B cell (primary cell): ENCODE measurements around the gene ATP8B3. TPM values are rescaled to one million over a fixed set of nuclear protein-coding genes. Genes with fewer than 3 reads are reported as not detected.

Source experiments
- ATAC-seq: fragments of 200-7000 bp; cut with Tn5 transposase; one replicate; pipeline ENCODE4 v1.10.0; 2021; ENCODE audit warnings: low read depth, mild to moderate bottlenecking, moderate number of reproducible peaks, moderate library complexity
- CTCF ChIA-PET: fragments of 350-600 bp; sonication (Branson Sonifier 250); formaldehyde crosslinking; loops from one replicate; lab custom pipeline; 2021; ENCODE audit warnings: antibody characterized with exemption, inconsistent platforms; lab: Charles Lee
- POLR2A ChIA-PET: fragments of 350-600 bp; sonication (Branson Sonifier 250); formaldehyde crosslinking; loops from one replicate; lab custom pipeline; 2021; ENCODE audit warnings: antibody characterized with exemption; lab: Charles Lee
- DNase-seq: peaks from one replicate; pipeline ENCODE4 v3.0.0; 2013
- H2AFZ ChIP-seq: 2 replicates; pipeline ENCODE4 v1.6.1; 2012; ENCODE audit warnings: mild to moderate bottlenecking, low read depth, low read length; ENCODE audit not compliant: insufficient read depth, poor library complexity, severe bottlenecking
- H3K27ac ChIP-seq, 2 donors: 1 replicate in 1 of 2; 2 replicates in 1 of 2; pipeline ENCODE4 v1.5.1; 2012 to 2013; ENCODE audit warnings: low read length in 2 of 2, mild to moderate bottlenecking in 2 of 2, moderate library complexity in 1 of 2
- H3K27me3 ChIP-seq, 4 experiments: fragments of 200-600 bp in 1 of 4; sonication (generic) in 1 of 4; replicated peaks in 1 of 4; 1 replicate in 2 of 4; 2 replicates in 2 of 4; pipeline versions ENCODE4 v1.6.1 to v1.7.0; 2013 to 2016; ENCODE audit warnings: low read length in 3 of 4, mild to moderate bottlenecking in 2 of 4, mixed read lengths in 1 of 4, moderate library complexity in 1 of 4; ENCODE audit not compliant: insufficient read depth in 4 of 4, control insufficient read depth in 3 of 4; ENCODE audit errors: control extremely low read depth in 1 of 4
- H3K36me3 ChIP-seq, 2 experiments: replicated peaks in 1 of 2; 1 replicate in 1 of 2; 2 replicates in 1 of 2; pipeline versions ENCODE4 v1.6.1 to v1.7.1; 2013; ENCODE audit warnings: low read length in 1 of 2; ENCODE audit not compliant: insufficient read depth in 2 of 2, control insufficient read depth in 1 of 2; ENCODE audit errors: control extremely low read depth in 1 of 2, extremely low read depth in 1 of 2
- H3K4me1 ChIP-seq, 2 donors: fragments of 200-600 bp in 1 of 2; sonication (generic) in 1 of 2; 1 replicate in 1 of 2; 2 replicates in 1 of 2; pipeline versions ENCODE4 v1.5.1 to v1.6.1; 2013 to 2017; ENCODE audit warnings: low read length in 2 of 2; ENCODE audit not compliant: control insufficient read depth in 2 of 2, insufficient read depth in 2 of 2
- H3K4me2 ChIP-seq: replicated peaks from 2 replicates; pipeline ENCODE3; 2012; ENCODE audit warnings: mild to moderate bottlenecking, low read depth, low read length; ENCODE audit not compliant: poor library complexity, severe bottlenecking
- H3K4me3 ChIP-seq, 5 experiments: fragments of 200-600 bp in 1 of 5; sonication (generic) in 1 of 5; 1 replicate in 3 of 5; 2 replicates in 2 of 5; pipeline versions ENCODE4 v1.5.1 to v1.7.0; 2011 to 2016; ENCODE audit warnings: low read length in 4 of 5, mild to moderate bottlenecking in 4 of 5, low read depth in 2 of 5, control low read depth in 1 of 5, moderate library complexity in 1 of 5; ENCODE audit not compliant: insufficient read depth in 1 of 5; ENCODE audit errors: control extremely low read depth in 1 of 5, extremely low read depth in 1 of 5
- H3K79me2 ChIP-seq: fragments of 200-600 bp; sonication (generic); one replicate; pipeline ENCODE4 v1.6.0; 2016; ENCODE audit warnings: low read length; ENCODE audit not compliant: control insufficient read depth, insufficient read depth
- H3K9ac ChIP-seq: fragments of 200-600 bp; sonication (generic); 2 replicates; pipeline ENCODE4 v1.6.1; 2017; ENCODE audit warnings: mild to moderate bottlenecking, low read length, moderate library complexity
- H3K9me3 ChIP-seq, 3 donors: one replicate each; pipeline versions ENCODE4 v1.6.1 to v1.7.1; 2013; ENCODE audit warnings: low read length in 2 of 3; ENCODE audit not compliant: control insufficient read depth in 2 of 3, insufficient read depth in 1 of 3; ENCODE audit errors: control extremely low read depth in 1 of 3
- H4K20me1 ChIP-seq: 2 replicates; pipeline ENCODE4 v1.6.0; 2012; ENCODE audit warnings: mild to moderate bottlenecking, low read length; ENCODE audit not compliant: insufficient read depth, control insufficient read depth, poor library complexity, severe bottlenecking
- H3K27ac Mint-ChIP-seq: one replicate; pipeline ENCODE4 v1.8.0; 2021; ENCODE audit warnings: mixed read lengths
- H3K27me3 Mint-ChIP-seq: one replicate; pipeline ENCODE4 v1.8.0; 2021; ENCODE audit warnings: mixed read lengths
- H3K4me1 Mint-ChIP-seq: one replicate; pipeline ENCODE4 v1.8.0; 2021; ENCODE audit warnings: mixed read lengths
- H3K4me3 Mint-ChIP-seq: one replicate; pipeline ENCODE4 v1.8.0; 2021; ENCODE audit warnings: mixed read lengths
- H3K9me3 Mint-ChIP-seq: one replicate; pipeline ENCODE4 v1.8.0; 2022; ENCODE audit warnings: mixed read lengths; ENCODE audit not compliant: insufficient read depth
- CTCF ChIP-seq: fragments of 200-600 bp; IDR thresholded peaks from one replicate; pipeline ENCODE4 v1.8.0; 2022; ENCODE audit warnings: antibody characterized with exemption, mild to moderate bottlenecking
- EZH2 ChIP-seq: IDR thresholded peaks from 2 replicates; pipeline ENCODE4 v1.6.1; 2012; ENCODE audit warnings: borderline replicate concordance, low read depth, mild to moderate bottlenecking, moderate library complexity, low read length; ENCODE audit not compliant: insufficient read depth, poor library complexity, severe bottlenecking
- WGBS: methylation state at CpG from one replicate; pipeline ENCODE4 v1.1.5; 2013; ENCODE audit warnings: missing lambda C conversion rate; ENCODE audit not compliant: insufficient coverage; 5-methylcytosine and 5-hydroxymethylcytosine counted together
- intact Hi-C: fragments of 100-400 bp; cut with micrococcal nuclease; formaldehyde crosslinking; loops from one replicate; pipeline ENCODE4 v1.10.0; 2022
- polyA plus RNA-seq: library from polyadenylated mRNA; depleted of rRNA; stranded (reverse); fragments of >200 nt; gene quantifications from 2 replicates; pipeline ENCODE4 v1.2.3, GENCODE V29; 2012
- total RNA-seq, 2 donors: library from RNA; stranded (reverse); fragments of 120-200 nt in 1 of 2; gene quantifications; 1 replicate in 1 of 2; 2 replicates in 1 of 2; pipeline versions ENCODE4 v1.2.3 to v1.2.4, GENCODE V29; 2013 to 2022

Gene ATP8B3
- total and polyA plus RNA-seq, 2 donors (not counting 1 experiment from before 2014, with no cell fraction given) = 0.89 to 5.1 TPM

- H3K4me3 Mint-ChIP-seq = no peak overlapping the region
These were observed 32.5 kb downstream of the ATP8B3 start for GRCh38 chr19:1779574-1779973.

GRCh38 chr19:1777149-1777548 lies 34.9 kb downstream of the ATP8B3 start:
- Histone ChIP-seq H2AFZ (no peak overlapping the region), H3K27ac (no peak overlapping the region), H4K20me1 (no peaks in the 10 kb centered on the region), H3K27me3 (peaks cover 0 to 84% (median 50%) of the 10 kb centered on the region in 4 experiments), H3K9me3 (peaks cover 0 to 63% (median 7%) of the 10 kb centered on the region in 3 donors), H3K36me3 (no peaks in the 10 kb centered on the region), H3K4me3 (no peak overlapping the region), H3K79me2 (no peaks in the 10 kb centered on the region), H3K9ac (no peak overlapping the region), H3K4me1 (peaks cover 7 to 17% of the 10 kb centered on the region in 2 donors), H3K4me2 (no peak overlapping the region)
- TF ChIP-seq CTCF = no peak
- no peak for TF ChIP-seq EZH2
- peaks cover 5% of the 10 kb centered on the region for H3K4me1 Mint-ChIP-seq
- ChIA-PET CTCF (interaction anchor here (1.1 to 1.2 kb wide), 3 partner anchors 21 to 105 kb away, joined by 3 read pairs; no protein-coding TSS in a partner anchor), POLR2A (no interaction called here)
- intact Hi-C loops = no loop called here
- H3K4me3 Mint-ChIP-seq = no peak overlapping the region
- no peak for ATAC-seq
- H3K27ac Mint-ChIP-seq = no peak overlapping the region
- peaks cover 66% of the 10 kb centered on the region for H3K27me3 Mint-ChIP-seq
- H3K9me3 Mint-ChIP-seq = no peaks in the 10 kb centered on the region
- DNase-seq = no peak
- WGBS = 74% methylated on average over 8 of the region's 10 CpGs

More at GRCh38 chr19:1779574-1779973, 32.5 kb downstream of the ATP8B3 start:
- no peaks in the 10 kb centered on the region for H4K20me1 ChIP-seq
- ChIA-PET CTCF (no interaction called here), POLR2A (no interaction called here)
- no peak overlapping the region for H2AFZ ChIP-seq
- no peak overlapping the region for H3K9ac ChIP-seq
- DNase-seq = no peak
- H3K27me3 Mint-ChIP-seq = peaks cover 53% of the 10 kb centered on the region
- H3K4me3 ChIP-seq = no peak overlapping the region
- H3K27ac ChIP-seq = no peak overlapping the region
- H3K9me3 Mint-ChIP-seq = no peaks in the 10 kb centered on the region
- peaks cover 7 to 17% of the 10 kb centered on the region in 2 donors for H3K4me1 ChIP-seq
- no peak overlapping the region for H3K27ac Mint-ChIP-seq
- ATAC-seq = no peak
- H3K4me1 Mint-ChIP-seq = peaks cover 10% of the 10 kb centered on the region
- H3K4me2 ChIP-seq = no peak overlapping the region
- H3K79me2 ChIP-seq = no peaks in the 10 kb centered on the region
- 42% methylated on average over 16 of the region's 16 CpGs for WGBS
- TF ChIP-seq EZH2 (no peak), CTCF (no peak)
- intact Hi-C loops = no loop called here
- peaks cover 0 to 74% (median 10%) of the 10 kb centered on the region in 3 donors for H3K9me3 ChIP-seq
- H3K27me3 ChIP-seq = peaks cover 0 to 77% (median 37%) of the 10 kb centered on the region in 4 experiments
- H3K36me3 ChIP-seq = no peaks in the 10 kb centered on the region
